NB4 (cell line): Measurements from ENCODE around the gene CELF4.

Source experiments
- MYC ChIP-seq: IDR thresholded peaks from 2 replicates; pipeline ENCODE4 v1.6.1; 2011; ENCODE audit warnings: low read depth, low read length
- POLR2A ChIP-seq: IDR thresholded peaks from 2 replicates; pipeline ENCODE4 v1.6.1; 2011; ENCODE audit warnings: mild to moderate bottlenecking; ENCODE audit not compliant: insufficient read length; ENCODE audit errors: extremely low read depth
- TF ChIP-seq, protein P1 (sequence below): IDR thresholded peaks from one replicate; pipeline ENCODE4 v1.5.1; 2012; ENCODE audit warnings: low read depth, low read length

DNA sequence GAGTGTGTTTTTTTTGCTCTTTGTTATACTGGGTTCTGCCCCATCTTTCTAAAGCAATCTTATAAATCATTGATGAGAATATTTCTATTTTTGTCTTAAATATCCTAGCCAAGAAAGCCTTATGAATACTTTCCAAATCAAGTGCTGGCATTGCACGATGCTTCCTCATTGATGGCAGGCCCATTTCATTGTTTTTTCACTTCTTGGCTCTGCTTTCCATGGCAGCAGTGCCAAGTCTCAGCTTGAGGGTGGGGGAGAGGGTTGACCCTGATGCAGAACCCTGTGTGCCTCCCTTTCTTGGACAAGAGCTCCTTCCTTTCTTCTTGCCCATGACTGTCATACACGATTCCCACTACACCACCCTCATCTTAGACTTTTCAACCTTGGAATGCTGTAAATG is 16.7 kb upstream of the CELF4 start:
- TF ChIP-seq, protein P1, sequence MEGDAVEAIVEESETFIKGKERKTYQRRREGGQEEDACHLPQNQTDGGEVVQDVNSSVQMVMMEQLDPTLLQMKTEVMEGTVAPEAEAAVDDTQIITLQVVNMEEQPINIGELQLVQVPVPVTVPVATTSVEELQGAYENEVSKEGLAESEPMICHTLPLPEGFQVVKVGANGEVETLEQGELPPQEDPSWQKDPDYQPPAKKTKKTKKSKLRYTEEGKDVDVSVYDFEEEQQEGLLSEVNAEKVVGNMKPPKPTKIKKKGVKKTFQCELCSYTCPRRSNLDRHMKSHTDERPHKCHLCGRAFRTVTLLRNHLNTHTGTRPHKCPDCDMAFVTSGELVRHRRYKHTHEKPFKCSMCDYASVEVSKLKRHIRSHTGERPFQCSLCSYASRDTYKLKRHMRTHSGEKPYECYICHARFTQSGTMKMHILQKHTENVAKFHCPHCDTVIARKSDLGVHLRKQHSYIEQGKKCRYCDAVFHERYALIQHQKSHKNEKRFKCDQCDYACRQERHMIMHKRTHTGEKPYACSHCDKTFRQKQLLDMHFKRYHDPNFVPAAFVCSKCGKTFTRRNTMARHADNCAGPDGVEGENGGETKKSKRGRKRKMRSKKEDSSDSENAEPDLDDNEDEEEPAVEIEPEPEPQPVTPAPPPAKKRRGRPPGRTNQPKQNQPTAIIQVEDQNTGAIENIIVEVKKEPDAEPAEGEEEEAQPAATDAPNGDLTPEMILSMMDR = no peak
- TF ChIP-seq MYC (no peak), POLR2A (no peak)
